ENCODE data around the gene ERICH4.
"Not testable (repeated sequence)": the region's sequence is repeated elsewhere in the genome, so short reads cannot be mapped to it uniquely, and the experiment has no call there.

ERICH4 gene

GRCh38 chr19:41435936-41436673, 6.9 kb upstream of the ERICH4 start:
- no peak for DNase-seq (ENCODE audit: low read depth)

DNA sequence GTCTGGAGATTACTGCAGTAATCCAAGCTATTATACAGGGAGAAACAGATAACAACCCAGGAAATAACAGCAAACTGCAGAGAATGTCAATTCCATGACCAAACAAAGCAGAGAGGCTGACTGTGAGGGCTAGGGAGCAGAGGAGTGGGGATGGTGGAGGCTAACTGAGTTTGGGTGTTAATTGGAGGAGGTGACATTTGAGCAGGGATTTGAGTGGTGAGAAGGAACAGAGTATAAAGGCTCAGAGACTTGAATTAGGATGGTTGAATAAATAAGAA, 6.3 kb upstream of the ERICH4 start:
- no peak for DNase-seq (ENCODE audit: low read depth)

DNA sequence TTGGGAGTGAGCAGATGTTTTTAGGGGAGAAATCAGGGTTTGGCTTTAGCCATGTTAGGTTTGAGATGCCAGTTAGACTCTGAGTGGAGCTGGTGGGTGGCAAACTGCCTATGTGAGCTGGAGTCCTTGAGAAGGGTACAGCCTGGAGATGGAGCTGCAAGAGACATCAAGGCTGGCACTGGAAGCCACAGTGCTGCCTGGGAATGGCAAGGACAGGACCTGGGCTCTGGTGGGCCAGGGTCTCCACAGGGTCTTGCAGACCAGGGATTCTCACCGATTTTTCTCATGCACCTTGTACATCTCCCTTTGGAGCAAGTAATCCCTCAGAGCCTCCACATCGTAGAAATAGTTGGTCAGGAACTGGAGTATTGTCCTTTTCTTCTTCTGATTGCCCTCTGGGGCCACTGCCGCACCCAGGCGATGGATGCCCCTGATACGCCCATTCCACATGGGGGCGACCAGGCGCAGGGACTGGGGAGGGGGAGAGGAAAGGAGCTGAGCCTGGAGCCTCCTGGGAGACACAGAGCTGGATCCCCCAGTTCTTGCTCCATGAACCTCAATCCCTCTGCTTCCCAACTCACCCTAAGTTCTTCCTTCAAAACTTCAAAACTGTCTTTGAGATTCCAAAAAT, 4.9 kb upstream of the ERICH4 start:
- DNase-seq (ENCODE audit: low read depth), result no peak

DNA sequence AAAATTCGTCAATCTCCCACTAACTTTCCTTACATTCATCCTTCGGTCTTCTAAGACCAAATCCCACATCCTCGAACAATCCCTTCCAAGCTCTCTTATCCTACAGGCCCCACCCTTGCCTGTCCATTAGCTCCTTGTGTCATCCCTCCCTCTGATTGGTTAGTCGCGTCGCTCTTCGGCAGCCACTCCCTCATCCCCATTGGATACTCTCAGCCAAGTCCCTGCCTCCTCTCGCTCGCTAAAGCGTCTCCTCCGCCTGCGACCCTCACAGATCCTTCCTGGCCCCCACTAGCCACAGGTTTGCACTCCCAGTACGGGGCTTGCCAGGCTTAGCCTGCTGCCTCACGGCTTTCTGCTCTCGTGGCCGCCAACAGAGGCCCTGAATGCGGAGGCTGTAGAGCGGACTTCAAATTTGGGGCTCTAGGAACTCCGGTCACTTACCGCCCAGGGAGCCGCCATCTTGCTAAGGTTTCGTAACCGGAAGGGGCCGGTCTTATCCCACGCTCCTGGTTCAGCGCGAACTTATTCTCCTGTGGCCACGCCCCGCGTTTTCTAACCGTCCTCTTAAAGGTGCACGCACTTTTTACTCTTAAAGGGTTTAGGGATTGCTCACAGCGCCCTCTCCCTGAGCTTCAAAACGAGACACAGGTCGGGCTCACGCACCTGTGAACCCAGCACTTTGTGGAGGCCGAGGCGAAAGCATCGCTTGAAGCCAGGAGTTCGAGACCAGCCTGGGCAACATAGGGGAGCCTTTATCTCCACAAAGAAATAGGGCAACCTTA, 3.3 kb upstream of the ERICH4 start, which contains the start of gene DMAC2:
DMAC2 (minus strand) TSS at position 472 of the 782 bp plus-strand sequence; CDS start at position 459, 13 bp downstream.
- DNase-seq (ENCODE audit: low read depth), result peak; percentile 99

DNA sequence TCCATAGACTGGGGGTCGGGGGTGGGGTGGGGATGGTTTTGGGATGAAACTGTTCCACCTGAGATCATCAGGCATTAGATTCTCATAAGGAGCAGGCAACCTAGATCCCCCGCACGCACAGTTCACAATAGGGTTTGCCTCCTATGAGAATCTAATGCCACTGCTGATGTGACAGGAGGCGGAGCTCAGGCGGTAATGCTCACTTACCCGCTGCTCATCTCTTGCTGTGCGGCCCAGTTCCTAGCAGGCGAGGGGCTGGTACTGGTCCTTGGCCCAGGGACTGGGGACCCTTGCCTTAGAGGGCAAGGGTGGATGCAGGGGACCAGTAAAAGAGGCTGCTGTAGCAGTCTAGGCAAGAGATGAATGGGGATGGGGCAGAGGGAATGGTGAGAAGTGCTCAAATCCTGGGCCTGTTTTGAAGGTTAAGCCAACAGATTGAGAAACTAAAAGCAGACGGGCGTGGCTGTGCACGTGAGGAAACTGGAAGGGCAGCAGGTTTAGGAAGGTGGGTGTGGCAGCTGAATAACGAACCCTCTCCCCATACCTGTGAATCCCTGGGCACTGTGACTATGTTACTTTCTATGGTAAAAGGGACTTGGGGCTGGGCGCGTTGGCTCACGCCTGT, 1.5 kb upstream of the ERICH4 start:
- no peak for DNase-seq (ENCODE audit: low read depth)

GRCh38 chr19:41443813-41444455, 978 bp downstream of the ERICH4 start:
- DNase-seq (ENCODE audit: low read depth), result no peak

GRCh38 chr19:41445575-41445974, 2.6 kb downstream of the ERICH4 start:
- DNase-seq (ENCODE audit: low read depth), result no peak

GRCh38 chr19:41447732-41448332, 4.9 kb downstream of the ERICH4 start:
- DNase-seq (ENCODE audit: low read depth), result no peak

DNA sequence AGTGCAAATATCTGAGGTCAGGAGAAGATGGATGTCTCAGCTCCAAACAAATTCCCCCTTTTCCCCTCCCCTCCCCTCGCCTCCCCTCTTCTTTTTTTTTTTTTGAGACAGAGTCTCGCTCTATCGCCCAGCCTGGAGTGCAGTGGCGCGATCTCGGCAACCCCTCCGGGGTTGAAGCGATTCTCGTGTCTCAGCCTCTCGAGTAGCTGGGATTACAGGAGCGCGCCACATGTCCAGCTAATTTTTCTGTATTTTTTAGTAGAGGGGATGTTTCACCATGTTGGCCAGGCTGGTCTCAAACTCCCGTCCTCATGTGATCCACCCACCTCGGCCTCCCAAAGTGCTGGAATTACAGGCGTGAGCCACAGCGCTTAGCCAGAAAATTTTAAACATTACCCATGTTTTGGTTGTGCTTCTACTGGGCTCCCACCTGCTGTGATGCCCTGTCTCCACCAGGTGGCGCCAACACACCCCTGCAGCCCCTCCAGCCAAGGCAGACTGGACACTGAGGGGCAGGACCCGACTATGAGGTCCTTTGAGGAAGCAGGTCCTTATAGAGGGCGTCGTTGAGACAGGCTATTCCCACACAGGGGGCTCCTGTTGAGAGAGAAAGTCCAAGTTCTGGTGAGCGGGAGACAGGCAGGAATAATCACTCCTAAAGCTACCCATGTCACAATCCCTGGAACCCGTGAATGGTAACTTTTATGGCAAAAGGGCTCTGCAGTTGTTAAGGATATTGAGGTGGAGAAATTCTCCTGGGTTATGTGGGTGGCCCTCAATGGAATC, 6.3 kb downstream of the ERICH4 start:
- DNase-seq (ENCODE audit: low read depth), result peak; percentile 66

DNA sequence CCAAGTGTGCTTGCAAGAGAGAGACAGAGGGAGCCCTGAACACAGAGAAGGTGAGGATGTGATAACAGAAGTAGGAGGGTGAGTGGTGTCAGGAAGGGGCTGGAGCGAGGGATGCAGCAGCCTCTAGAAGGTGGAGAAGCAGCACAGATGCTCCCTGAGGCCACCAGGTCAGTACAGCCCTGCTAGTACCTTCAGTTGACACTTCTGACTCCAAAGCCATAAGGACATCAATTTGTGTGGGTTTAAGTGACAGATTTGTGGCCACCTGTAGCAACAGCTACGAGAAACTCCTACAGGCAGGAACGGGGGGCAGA, 6.9 kb downstream of the ERICH4 start:
- no peak for DNase-seq (ENCODE audit: low read depth)

DNA sequence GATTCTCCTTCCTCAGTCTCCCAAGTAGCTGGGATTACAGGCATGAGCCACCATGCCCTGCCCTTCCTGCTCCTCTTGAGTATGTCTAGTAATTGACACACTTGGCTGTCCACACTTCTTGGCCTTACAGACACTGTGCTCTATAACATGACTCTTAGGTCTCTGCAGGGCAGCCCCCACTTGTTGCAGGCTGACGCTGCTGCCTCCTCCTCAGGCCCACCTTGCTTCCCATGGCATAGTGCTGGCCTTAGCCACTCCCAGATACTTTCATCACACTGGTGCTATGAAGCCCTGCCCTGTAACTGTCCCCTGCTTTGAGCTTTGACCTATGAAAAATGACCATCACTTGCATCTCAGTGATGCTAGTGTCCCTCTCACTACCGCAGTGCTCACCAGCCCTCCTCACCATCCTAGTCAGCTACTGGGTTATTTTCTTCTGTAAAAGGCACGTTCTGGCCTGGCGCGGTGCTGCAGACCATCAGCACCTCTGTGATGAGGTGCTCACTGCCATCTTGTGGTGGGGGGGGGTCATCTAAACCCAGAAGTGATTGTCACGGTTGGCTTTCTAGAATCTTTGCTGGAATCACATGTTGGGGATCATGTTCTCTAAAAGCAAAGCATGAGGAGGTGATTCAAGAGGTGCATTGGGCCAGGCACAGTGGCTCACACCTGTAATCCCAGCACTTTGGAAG, 9.8 kb downstream of the ERICH4 start:
- no peak for DNase-seq (ENCODE audit: low read depth)

- DNase-seq (ENCODE audit: low read depth), result no peak
Measured at GRCh38 chr19:41455936-41456335, 13.0 kb downstream of the ERICH4 start.

DNA sequence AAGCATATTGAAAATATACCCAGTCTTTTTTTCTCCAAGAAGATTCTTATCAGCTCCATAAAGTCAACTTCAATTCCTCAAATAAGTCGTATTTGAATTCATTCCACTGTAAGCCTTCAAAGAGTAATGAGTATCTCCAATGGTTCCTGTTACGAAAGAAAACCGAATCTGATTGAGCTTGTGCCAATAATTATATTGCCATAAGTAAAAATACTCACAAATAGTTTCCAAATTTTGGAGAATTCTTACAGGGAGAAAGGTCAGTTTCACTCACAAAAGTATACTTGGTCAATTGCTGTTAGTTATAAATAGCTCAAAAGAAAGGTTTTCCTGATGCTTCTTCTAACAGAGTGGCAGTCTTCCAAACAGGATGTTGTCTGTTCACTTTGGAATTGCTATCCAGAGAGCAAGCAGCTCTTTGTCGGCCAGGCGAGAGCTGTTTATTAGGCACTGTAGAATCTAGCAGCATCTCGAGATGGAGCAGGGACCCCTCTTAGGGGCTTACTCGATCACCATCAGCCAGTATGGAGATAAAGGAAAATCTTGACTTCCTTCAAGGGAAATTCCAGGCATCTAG, 13.5 kb downstream of the ERICH4 start:
- DNase-seq (ENCODE audit: low read depth), result peak; percentile 13

DNA sequence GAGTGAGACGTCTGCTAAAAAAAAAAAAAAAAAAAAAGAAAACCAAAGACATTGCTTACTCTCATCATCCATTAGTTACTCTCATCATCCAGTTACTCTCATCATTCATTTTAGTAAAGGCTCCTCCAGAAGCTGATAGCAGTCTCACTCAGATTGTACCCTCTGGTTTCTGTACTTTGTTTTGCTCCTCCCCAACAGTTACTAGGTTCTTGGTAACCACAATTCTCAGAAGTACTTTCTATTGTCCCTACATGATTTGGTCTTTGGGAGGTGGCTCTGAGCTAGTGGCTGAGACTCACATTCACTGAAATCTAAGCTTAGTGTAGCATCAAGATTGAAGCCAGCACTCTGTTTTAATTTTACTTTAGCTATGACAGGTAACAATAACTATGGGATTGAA, 14.3 kb downstream of the ERICH4 start:
- DNase-seq (ENCODE audit: low read depth), result no peak

GRCh38 chr19:41462497-41462896, 19.5 kb downstream of the ERICH4 start:
- DNase-seq (ENCODE audit: low read depth), result no peak

DNA sequence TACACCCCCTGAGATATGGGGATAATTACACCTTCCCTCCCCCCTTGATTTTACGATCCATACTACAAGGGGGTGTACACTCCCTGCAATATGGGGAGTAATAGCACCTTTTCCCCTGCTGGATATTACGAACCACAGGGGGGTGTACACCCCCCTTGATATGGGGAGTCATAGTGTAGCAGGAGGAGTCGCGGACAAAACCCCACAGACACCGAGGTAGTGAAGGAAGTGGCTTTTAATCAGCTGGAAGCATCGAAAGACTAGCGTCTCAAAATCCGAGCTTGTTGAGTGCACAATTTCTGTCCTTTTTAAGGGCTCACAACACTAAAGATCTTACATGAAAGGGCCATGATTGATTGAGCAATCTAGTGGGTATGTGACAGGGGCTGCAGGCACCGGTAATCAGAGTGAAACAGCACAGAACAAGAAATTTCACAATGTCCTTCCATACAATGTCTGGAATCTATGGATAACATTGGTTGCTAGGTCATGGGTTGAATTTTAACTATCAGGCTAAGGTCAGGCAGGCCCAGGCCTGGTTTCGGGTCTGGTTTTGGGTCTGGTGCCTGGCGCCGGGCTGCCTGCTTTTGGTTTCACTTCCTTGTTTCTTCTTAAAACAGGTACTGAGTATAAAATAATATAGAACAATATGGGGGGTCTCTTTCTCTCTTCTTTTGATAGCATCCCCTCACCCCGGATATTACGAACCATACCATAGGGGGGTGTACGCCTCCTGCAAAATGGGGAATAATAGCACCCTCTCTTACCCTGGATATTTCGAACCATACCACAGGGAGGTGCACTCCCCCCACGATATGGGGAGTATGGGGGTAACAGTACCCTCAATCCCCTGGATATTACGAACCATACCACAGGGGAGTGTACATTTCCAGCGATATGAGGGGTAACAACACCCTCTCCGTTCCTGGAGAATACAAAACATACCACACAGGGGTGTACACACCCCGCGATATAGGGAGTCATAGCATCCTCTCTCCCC, 20.6 kb downstream of the ERICH4 start:
- DNase-seq (ENCODE audit: low read depth), result not testable (repeated sequence)

DNA sequence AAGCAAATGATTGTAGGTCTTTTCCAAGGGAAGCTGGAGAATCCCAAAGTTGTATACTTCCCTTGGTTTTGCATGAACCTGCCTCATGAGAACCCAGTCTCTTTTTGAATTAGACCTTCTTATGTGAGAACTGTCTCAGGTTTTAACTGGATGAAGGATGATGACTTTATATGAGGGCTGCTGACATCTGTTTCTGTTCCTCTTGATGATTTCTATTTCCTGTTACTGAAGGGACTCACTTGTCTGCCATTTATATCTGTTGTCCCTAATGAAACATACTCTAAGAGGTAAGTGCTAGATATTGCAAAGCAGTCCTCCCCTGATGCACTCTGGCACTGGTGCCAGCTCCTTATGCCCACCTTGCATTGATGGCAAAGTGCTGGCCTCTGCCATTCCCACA, 33.6 kb downstream of the ERICH4 start:
- DNase-seq (ENCODE audit: low read depth), result no peak

DNA sequence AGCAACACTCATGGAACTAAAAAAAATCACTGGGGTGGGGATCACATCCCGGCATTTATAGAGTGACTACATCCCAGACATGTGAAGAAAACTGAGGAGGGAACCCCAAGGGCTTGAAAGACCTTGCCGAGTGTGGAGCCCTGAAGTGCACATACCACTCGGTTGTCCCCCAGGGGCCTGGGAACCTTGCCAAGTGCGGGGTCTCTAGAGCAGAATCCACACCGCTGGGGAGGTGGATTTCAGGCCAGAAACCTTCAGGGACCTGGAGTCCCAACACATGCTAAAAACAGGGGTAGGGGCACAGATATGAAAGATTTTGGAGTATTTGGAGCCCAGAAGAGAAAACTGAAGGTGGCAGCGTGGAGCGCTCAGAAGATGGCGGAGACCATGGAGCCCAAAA, 35.2 kb downstream of the ERICH4 start:
- DNase-seq (ENCODE audit: low read depth), result no peak

All from ELR (cell line).